ENCODE measurements around the gene PTPRT. TPM values are rescaled to one million over a fixed set of nuclear protein-coding genes. Genes with fewer than 3 reads are reported as not detected.

PTPRT gene
- total and polyA plus RNA-seq, 8 donors: 0.23 to 1.8 (median 0.95) TPM

- Histone ChIP-seq H3K4me1 (no peaks in the 10 kb centered on the region), H3K9me3 (no peaks in the 10 kb centered on the region), H3K36me3 (no peaks in the 10 kb centered on the region), H3K27me3 (peaks cover 0 to 5% (median 0%) of the 10 kb centered on the region in 4 donors), H3K4me3 (no peak overlapping the region), H3K27ac (no peak overlapping the region)
- no peak for FAIRE-seq
- intact Hi-C loops (cut with DNase I): loop anchor here in 1 of 3 donors (10.0 kb wide), 1 partner anchor 232 kb away; no protein-coding TSS in a partner anchor
- peak in 1 of 4 donors; percentile 27 for ATAC-seq
- DNase-seq: no peak
- 69 to 78% methylated on average over 2 of the region's 2 CpGs for WGBS, 2 donors
- TF ChIP-seq CTCF (IDR thresholded peaks at IDR 0.05): no peak
Measured at GRCh38 chr20:42447270-42447669, 742.4 kb downstream of the PTPRT start.

- TF ChIP-seq CTCF (IDR thresholded peaks at IDR 0.05): no peak
- Histone ChIP-seq H3K27ac (no peak overlapping the region), H3K27me3 (peaks cover 0 to under 1% (median 0%) of the 10 kb centered on the region in 4 donors), H3K36me3 (no peaks in the 10 kb centered on the region), H3K4me3 (no peak overlapping the region), H3K4me1 (no peaks in the 10 kb centered on the region), H3K9me3 (no peaks in the 10 kb centered on the region)
- FAIRE-seq (no peak), DNase-seq (no peak), ATAC-seq (no peak)
- WGBS, 2 donors: 84 to 90% methylated on average over 3 of the region's 3 CpGs
- intact Hi-C loops (cut with DNase I): loop anchor here in 1 of 3 donors (10.0 kb wide), 1 partner anchor 230 kb away; no protein-coding TSS in a partner anchor
Measured at GRCh38 chr20:42444799-42445198, 744.9 kb downstream of the PTPRT start.

- H3K36me3 ChIP-seq: no peaks in the 10 kb centered on the region
- TF ChIP-seq CTCF (IDR thresholded peaks at IDR 0.05): no peak
- H3K4me3 ChIP-seq: no peak overlapping the region
- H3K4me1 ChIP-seq: no peaks in the 10 kb centered on the region
- WGBS, 2 donors: 74 to 93% methylated on average over 4 of the region's 4 CpGs
- DNase-seq: no peak
- no peak for FAIRE-seq
- H3K9me3 ChIP-seq: no peaks in the 10 kb centered on the region
- intact Hi-C loops (cut with DNase I): loop anchor here in 1 of 3 donors (10.0 kb wide), 1 partner anchor 228 kb away; no protein-coding TSS in a partner anchor
- H3K27me3 ChIP-seq: no peaks in the 10 kb centered on the region
- no peak overlapping the region for H3K27ac ChIP-seq
- ATAC-seq: no peak
Measured at GRCh38 chr20:42443200-42443599, 746.5 kb downstream of the PTPRT start.

GRCh38 chr20:42442716-42443115 is 747.0 kb downstream of the PTPRT start:
- FAIRE-seq (no peak), ATAC-seq (peak in 1 of 4 donors; percentile 30), DNase-seq (no peak)
- no peak overlapping the region for H3K4me3 ChIP-seq
- H3K4me1 ChIP-seq: no peaks in the 10 kb centered on the region
- no peak for TF ChIP-seq CTCF (IDR thresholded peaks at IDR 0.05)
- H3K36me3 ChIP-seq: no peaks in the 10 kb centered on the region
- no peaks in the 10 kb centered on the region for H3K27me3 ChIP-seq
- intact Hi-C loops (cut with DNase I): loop anchor here in 1 of 3 donors (10.0 kb wide), 1 partner anchor 228 kb away; no protein-coding TSS in a partner anchor
- H3K27ac ChIP-seq: no peak overlapping the region
- whole genome bisulfite sequencing, 2 donors: 81 to 89% methylated on average over 6 of the region's 6 CpGs
- H3K9me3 ChIP-seq: no peaks in the 10 kb centered on the region

- no peaks in the 10 kb centered on the region for H3K27me3 ChIP-seq
- no peaks in the 10 kb centered on the region for H3K9me3 ChIP-seq
- no peak overlapping the region for H3K27ac ChIP-seq
- H3K4me3 ChIP-seq: no peak overlapping the region
- peak in 1 of 4 donors; percentile 54 for ATAC-seq
- no peaks in the 10 kb centered on the region for H3K4me1 ChIP-seq
- FAIRE-seq: no peak
- intact Hi-C loops (cut with DNase I): loop anchor here in 1 of 3 donors (10.0 kb wide), 1 partner anchor 227 kb away; no protein-coding TSS in a partner anchor
- H3K36me3 ChIP-seq: no peaks in the 10 kb centered on the region
- 66 to 75% methylated on average over 6 of the region's 6 CpGs for WGBS, 2 donors
- no peak for TF ChIP-seq CTCF (IDR thresholded peaks at IDR 0.05)
- DNase-seq: no peak
Measured at GRCh38 chr20:42441864-42442331, 747.8 kb downstream of the PTPRT start.

Measured in pancreas (tissue), 10 donors.